HG03520 (cell line): ENCODE measurements around the gene ECI2.
"Not testable (repeated sequence)": the region's sequence is repeated elsewhere in the genome, so short reads cannot be mapped to it uniquely, and the experiment has no call there.

ENCODE experiments used
- ATAC-seq: cut with Tn5 transposase; IDR thresholded peaks from one replicate; pipeline ENCODE4 v1.9.1; 2021; ENCODE audit warnings: mild to moderate bottlenecking, moderate library complexity; ENCODE audit not compliant: unreplicated experiment

Gene ECI2

GRCh38 chr6:4103929-4104328, 31.4 kb downstream of the ECI2 start:
- no peak for ATAC-seq

- no peak for ATAC-seq
Observed at GRCh38 chr6:4102687-4103244, 32.6 kb downstream of the ECI2 start.

GRCh38 chr6:4101298-4101697, 34.1 kb downstream of the ECI2 start:
- ATAC-seq = no peak

- ATAC-seq = no peak
Observed at GRCh38 chr6:4100655-4101054, 34.7 kb downstream of the ECI2 start.

GRCh38 chr6:4093288-4093687, 42.1 kb downstream of the ECI2 start:
- ATAC-seq = no peak

- ATAC-seq = no peak
Observed at GRCh38 chr6:4091941-4092340, 43.4 kb downstream of the ECI2 start.

GRCh38 chr6:4090043-4090442, 45.3 kb downstream of the ECI2 start:
- ATAC-seq = not testable (repeated sequence)

- no peak for ATAC-seq
Observed at GRCh38 chr6:4088704-4089103, 46.7 kb downstream of the ECI2 start.

GRCh38 chr6:4085332-4085700, 50.1 kb downstream of the ECI2 start:
- no peak for ATAC-seq

- no peak for ATAC-seq
Observed at GRCh38 chr6:4084444-4085331, 50.7 kb downstream of the ECI2 start.

GRCh38 chr6:4078691-4079471, 56.5 kb downstream of the ECI2 start, which contains the start of gene FAM217A:
Gene FAM217A (minus strand): TSS chr6:4079137. CDS start chr6:4077414, 1,723 bp downstream.
- no peak for ATAC-seq

- ATAC-seq = no peak
Observed at GRCh38 chr6:4074478-4075235, 60.7 kb downstream of the ECI2 start.

GRCh38 chr6:4071330-4071729, 64.0 kb downstream of the ECI2 start:
- no peak for ATAC-seq

- no peak for ATAC-seq
Observed at GRCh38 chr6:4069199-4069598, 66.2 kb downstream of the ECI2 start.

GRCh38 chr6:4067673-4068072, 67.7 kb downstream of the ECI2 start:
- ATAC-seq = no peak

GRCh38 chr6:4066029-4066755, 69.2 kb downstream of the ECI2 start:
- ATAC-seq = no peak
